ENCODE measurements around the gene TAX1BP1.

DNA sequence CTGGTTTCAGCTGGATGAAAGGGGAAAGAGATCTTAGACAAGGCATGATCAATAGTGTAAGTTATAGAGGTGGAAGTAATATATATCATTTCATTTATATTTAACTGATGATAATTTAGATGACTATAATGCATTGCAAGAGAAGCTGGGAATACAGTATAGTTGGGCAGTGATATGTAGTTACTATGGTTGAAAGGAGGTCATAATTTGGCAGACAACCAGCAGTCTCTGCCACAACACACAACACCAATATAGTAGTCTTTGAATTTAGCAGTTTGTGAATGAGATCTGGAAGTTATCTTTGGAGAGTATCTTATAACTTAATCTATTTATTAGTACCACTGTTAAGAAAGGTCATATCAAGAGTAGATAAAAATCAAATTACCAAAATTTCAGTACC, 39.9 kb downstream of the TAX1BP1 start:
- no peak for TF ChIP-seq FOXK2 (IDR thresholded peaks at IDR 0.05)
- TF ChIP-seq SP1 (IDR thresholded peaks at IDR 0.05), result no peak
- no peak for TF ChIP-seq CTBP1 (IDR thresholded peaks at IDR 0.05; ENCODE audit: borderline replicate concordance)
- no peak for TF ChIP-seq BHLHE40 (IDR thresholded peaks at IDR 0.05; ENCODE audit: borderline replicate concordance)
- no peak for TF ChIP-seq SUZ12 (IDR thresholded peaks at IDR 0.05)
- TF ChIP-seq FOXM1 (IDR thresholded peaks at IDR 0.05; ENCODE audit: borderline replicate concordance), result no peak
- no peak for TF ChIP-seq ARNT (IDR thresholded peaks at IDR 0.05)
- TF ChIP-seq ELF4 (IDR thresholded peaks at IDR 0.05), result no peak
- TF ChIP-seq, protein P1, sequence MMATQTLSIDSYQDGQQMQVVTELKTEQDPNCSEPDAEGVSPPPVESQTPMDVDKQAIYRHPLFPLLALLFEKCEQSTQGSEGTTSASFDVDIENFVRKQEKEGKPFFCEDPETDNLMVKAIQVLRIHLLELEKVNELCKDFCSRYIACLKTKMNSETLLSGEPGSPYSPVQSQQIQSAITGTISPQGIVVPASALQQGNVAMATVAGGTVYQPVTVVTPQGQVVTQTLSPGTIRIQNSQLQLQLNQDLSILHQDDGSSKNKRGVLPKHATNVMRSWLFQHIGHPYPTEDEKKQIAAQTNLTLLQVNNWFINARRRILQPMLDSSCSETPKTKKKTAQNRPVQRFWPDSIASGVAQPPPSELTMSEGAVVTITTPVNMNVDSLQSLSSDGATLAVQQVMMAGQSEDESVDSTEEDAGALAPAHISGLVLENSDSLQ (IDR thresholded peaks at IDR 0.05), result no peak
- no peak for TF ChIP-seq FOXA1 (IDR thresholded peaks at IDR 0.05)
- no peak for TF ChIP-seq ZNF384 (IDR thresholded peaks at IDR 0.05)
- no peak for TF ChIP-seq TARDBP (IDR thresholded peaks at IDR 0.05)
- TF ChIP-seq LEF1 (IDR thresholded peaks at IDR 0.05; ENCODE audit: borderline replicate concordance), result no peak
- no peak for TF ChIP-seq L3MBTL2 (conservative IDR thresholded peaks at IDR 0.05)
